Measurements from ENCODE around the gene CALHM4.

DNA sequence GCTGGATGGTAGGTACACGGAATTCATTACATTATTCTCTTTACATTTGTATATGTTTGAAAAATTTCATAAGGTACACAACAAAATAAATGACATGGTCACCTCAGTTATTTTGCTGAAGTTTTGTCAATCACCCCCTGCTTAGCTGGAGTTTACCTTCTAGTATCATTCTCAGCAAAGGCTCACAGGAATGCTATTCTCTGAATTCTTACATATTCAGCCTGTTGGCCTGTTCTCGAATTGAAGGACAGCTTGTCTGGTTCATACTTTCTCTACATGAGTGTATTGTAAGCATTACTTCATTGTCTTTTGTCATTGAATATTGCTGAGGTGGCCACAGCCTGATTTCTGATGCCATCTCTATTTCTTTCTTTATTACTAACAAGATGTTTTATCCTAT, 29.3 kb upstream of the CALHM4 start:
- TF ChIP-seq, protein P1, sequence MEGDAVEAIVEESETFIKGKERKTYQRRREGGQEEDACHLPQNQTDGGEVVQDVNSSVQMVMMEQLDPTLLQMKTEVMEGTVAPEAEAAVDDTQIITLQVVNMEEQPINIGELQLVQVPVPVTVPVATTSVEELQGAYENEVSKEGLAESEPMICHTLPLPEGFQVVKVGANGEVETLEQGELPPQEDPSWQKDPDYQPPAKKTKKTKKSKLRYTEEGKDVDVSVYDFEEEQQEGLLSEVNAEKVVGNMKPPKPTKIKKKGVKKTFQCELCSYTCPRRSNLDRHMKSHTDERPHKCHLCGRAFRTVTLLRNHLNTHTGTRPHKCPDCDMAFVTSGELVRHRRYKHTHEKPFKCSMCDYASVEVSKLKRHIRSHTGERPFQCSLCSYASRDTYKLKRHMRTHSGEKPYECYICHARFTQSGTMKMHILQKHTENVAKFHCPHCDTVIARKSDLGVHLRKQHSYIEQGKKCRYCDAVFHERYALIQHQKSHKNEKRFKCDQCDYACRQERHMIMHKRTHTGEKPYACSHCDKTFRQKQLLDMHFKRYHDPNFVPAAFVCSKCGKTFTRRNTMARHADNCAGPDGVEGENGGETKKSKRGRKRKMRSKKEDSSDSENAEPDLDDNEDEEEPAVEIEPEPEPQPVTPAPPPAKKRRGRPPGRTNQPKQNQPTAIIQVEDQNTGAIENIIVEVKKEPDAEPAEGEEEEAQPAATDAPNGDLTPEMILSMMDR (IDR thresholded peaks at IDR 0.05; ENCODE audit: low read depth, low read length, missing input control), result no peak
- TF ChIP-seq, protein P2, sequence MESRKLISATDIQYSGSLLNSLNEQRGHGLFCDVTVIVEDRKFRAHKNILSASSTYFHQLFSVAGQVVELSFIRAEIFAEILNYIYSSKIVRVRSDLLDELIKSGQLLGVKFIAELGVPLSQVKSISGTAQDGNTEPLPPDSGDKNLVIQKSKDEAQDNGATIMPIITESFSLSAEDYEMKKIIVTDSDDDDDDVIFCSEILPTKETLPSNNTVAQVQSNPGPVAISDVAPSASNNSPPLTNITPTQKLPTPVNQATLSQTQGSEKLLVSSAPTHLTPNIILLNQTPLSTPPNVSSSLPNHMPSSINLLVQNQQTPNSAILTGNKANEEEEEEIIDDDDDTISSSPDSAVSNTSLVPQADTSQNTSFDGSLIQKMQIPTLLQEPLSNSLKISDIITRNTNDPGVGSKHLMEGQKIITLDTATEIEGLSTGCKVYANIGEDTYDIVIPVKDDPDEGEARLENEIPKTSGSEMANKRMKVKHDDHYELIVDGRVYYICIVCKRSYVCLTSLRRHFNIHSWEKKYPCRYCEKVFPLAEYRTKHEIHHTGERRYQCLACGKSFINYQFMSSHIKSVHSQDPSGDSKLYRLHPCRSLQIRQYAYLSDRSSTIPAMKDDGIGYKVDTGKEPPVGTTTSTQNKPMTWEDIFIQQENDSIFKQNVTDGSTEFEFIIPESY (IDR thresholded peaks at IDR 0.05), result no peak
- TF ChIP-seq RAD21 (IDR thresholded peaks at IDR 0.05), result no peak
- no peak for TF ChIP-seq HNF4G (IDR thresholded peaks at IDR 0.05)
- TF ChIP-seq, protein P3, sequence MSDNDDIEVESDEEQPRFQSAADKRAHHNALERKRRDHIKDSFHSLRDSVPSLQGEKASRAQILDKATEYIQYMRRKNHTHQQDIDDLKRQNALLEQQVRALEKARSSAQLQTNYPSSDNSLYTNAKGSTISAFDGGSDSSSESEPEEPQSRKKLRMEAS (IDR thresholded peaks at IDR 0.05), result no peak
- no peak for TF ChIP-seq NR2F2 (IDR thresholded peaks at IDR 0.05)
- TF ChIP-seq FOXA1 (IDR thresholded peaks at IDR 0.05), result no peak

Data from liver (tissue), 3 donors.